22Rv1 (cell line): ENCODE measurements around the gene GRM7.

ENCODE experiments used
- CTCF ChIP-seq: fragments of 450-650 bp; IDR thresholded peaks from 2 replicates; pipeline ENCODE4 v1.5.1; 2017; ENCODE audit warnings: mild to moderate bottlenecking
- ZFX ChIP-seq: fragments of 450-650 bp; IDR thresholded peaks from 2 replicates; pipeline ENCODE4 v1.6.1; 2017; ENCODE audit warnings: antibody characterized with exemption, borderline replicate concordance

GRCh38 chr3:7581831-7582230, 720.9 kb downstream of the GRM7 start:
- TF ChIP-seq CTCF = no peak
- no peak for TF ChIP-seq ZFX
